Endodermal cell (in vitro differentiated cells): ENCODE measurements around the gene TARS1. TPM values are rescaled to one million over a fixed set of nuclear protein-coding genes. Genes with fewer than 3 reads are reported as not detected.

ENCODE experiments used
- DNase-seq: peaks from one replicate; pipeline ENCODE4 v3.0.0-alpha.2; 2017
- H3K27ac ChIP-seq: 2 replicates; pipeline ENCODE4 v1.5.1; 2013; ENCODE audit warnings: mild to moderate bottlenecking, low read depth, low read length, moderate library complexity
- H3K27me3 ChIP-seq: 2 replicates; pipeline ENCODE4 v1.6.1; 2013; ENCODE audit warnings: mild to moderate bottlenecking, low read length, moderate library complexity; ENCODE audit not compliant: insufficient read depth, control insufficient read depth, poor library complexity, severe bottlenecking
- H3K36me3 ChIP-seq: 2 replicates; pipeline ENCODE4 v1.7.0; 2013; ENCODE audit warnings: mild to moderate bottlenecking, low read length, moderate library complexity; ENCODE audit not compliant: control insufficient read depth, insufficient read depth
- H3K4me1 ChIP-seq: one replicate; pipeline ENCODE4 v1.7.0; 2013; ENCODE audit warnings: low read length; ENCODE audit not compliant: control insufficient read depth, insufficient read depth
- H3K4me3 ChIP-seq: 2 replicates; pipeline ENCODE4 v1.5.1; 2013; ENCODE audit warnings: mild to moderate bottlenecking, low read length, moderate library complexity
- H3K9ac ChIP-seq: 2 replicates; pipeline ENCODE4 v1.6.1; 2013; ENCODE audit warnings: mild to moderate bottlenecking, low read length, moderate library complexity; ENCODE audit not compliant: poor library complexity, severe bottlenecking; ENCODE audit errors: extremely low read depth
- H3K9me3 ChIP-seq: 2 replicates; pipeline ENCODE4 v1.6.1; 2013; ENCODE audit warnings: mild to moderate bottlenecking, low read length, moderate library complexity; ENCODE audit not compliant: control insufficient read depth
- H3K27ac Mint-ChIP-seq: 2 replicates; pipeline ENCODE4 v1.8.0; 2020; ENCODE audit warnings: mixed read lengths
- H3K27me3 Mint-ChIP-seq: 2 replicates; pipeline ENCODE4 v1.8.0; 2021; ENCODE audit warnings: mild to moderate bottlenecking, mixed read lengths; ENCODE audit not compliant: insufficient read depth
- H3K36me3 Mint-ChIP-seq: 2 replicates; pipeline ENCODE4 v1.8.0; 2020; ENCODE audit warnings: low read depth, mixed read lengths
- H3K4me1 Mint-ChIP-seq: 2 replicates; pipeline ENCODE4 v1.8.0; 2020; ENCODE audit warnings: mixed read lengths
- H3K4me3 Mint-ChIP-seq: 2 replicates; pipeline ENCODE4 v1.8.0; 2020; ENCODE audit warnings: mild to moderate bottlenecking, moderate library complexity, mixed read lengths
- H3K9me3 Mint-ChIP-seq: 2 replicates; pipeline ENCODE4 v1.8.0; 2020; ENCODE audit warnings: mild to moderate bottlenecking, mixed read lengths
- WGBS, 2 experiments: methylation state at CpG; one replicate each; pipeline versions ENCODE4 v1.1.5 to v1.1.7; 2013; ENCODE audit warnings: missing lambda C conversion rate in 2 of 2, mixed read lengths in 1 of 2; ENCODE audit not compliant: insufficient coverage in 1 of 2, insufficient read length in 1 of 2; 5-methylcytosine and 5-hydroxymethylcytosine counted together
- total RNA-seq, 2 donors: library from RNA; stranded (reverse); fragmentation: NEBNext Ultra II Directional in 1 of 2; extraction: Animal tissue kit (Norgen Biotek cat#: 25700) in 1 of 2; gene quantifications; 2 replicates in 1 of 2; 3 replicates in 1 of 2; pipeline ENCODE4 v1.2.1, GENCODE V29; 2021
- TF ChIP-seq, protein P1 (sequence below): fragments of 200-600 bp; sonication (generic); conservative IDR thresholded peaks from 2 replicates; pipeline ENCODE4 v1.5.0; 2021; ENCODE audit warnings: antibody characterized with exemption, mild to moderate bottlenecking

TARS1 gene
- total RNA-seq, 2 donors from 2014 or later: 143 to 179 TPM

DNA sequence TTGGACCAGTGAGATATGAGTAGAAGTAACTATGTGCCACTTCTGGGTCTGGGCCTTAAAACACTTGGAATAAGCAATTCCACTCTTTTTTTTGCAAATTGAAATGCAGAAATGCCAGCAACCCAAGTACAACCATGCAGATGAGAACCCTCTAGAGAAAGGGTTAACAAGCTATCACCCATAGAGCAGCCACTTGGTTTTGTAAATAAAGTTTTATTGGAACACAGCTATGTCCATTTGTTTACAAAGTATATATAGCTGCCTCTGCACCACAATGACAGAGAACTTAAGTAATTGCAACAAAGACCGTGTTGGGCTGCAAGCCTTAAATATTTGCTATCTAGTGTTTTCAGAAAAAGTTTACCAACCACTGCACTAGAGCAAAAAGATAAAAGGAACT is 9.8 kb upstream of the TARS1 start:
- peaks cover 3% of the 10 kb centered on the region for H3K4me1 Mint-ChIP-seq
- no peaks in the 10 kb centered on the region for H3K27me3 Mint-ChIP-seq
- Histone ChIP-seq H3K9me3 (no peaks in the 10 kb centered on the region), H3K27ac (no peak overlapping the region), H3K4me1 (no peaks in the 10 kb centered on the region), H3K27me3 (no peaks in the 10 kb centered on the region), H3K9ac (no peak overlapping the region), H3K36me3 (no peaks in the 10 kb centered on the region), H3K4me3 (no peak overlapping the region)
- no peak overlapping the region for H3K4me3 Mint-ChIP-seq
- WGBS, 2 experiments: 94 to 100% methylated on average over 1 of the region's 1 CpG
- no peaks in the 10 kb centered on the region for H3K36me3 Mint-ChIP-seq
- TF ChIP-seq, protein P1, sequence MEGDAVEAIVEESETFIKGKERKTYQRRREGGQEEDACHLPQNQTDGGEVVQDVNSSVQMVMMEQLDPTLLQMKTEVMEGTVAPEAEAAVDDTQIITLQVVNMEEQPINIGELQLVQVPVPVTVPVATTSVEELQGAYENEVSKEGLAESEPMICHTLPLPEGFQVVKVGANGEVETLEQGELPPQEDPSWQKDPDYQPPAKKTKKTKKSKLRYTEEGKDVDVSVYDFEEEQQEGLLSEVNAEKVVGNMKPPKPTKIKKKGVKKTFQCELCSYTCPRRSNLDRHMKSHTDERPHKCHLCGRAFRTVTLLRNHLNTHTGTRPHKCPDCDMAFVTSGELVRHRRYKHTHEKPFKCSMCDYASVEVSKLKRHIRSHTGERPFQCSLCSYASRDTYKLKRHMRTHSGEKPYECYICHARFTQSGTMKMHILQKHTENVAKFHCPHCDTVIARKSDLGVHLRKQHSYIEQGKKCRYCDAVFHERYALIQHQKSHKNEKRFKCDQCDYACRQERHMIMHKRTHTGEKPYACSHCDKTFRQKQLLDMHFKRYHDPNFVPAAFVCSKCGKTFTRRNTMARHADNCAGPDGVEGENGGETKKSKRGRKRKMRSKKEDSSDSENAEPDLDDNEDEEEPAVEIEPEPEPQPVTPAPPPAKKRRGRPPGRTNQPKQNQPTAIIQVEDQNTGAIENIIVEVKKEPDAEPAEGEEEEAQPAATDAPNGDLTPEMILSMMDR: no peak
- no peak overlapping the region for H3K27ac Mint-ChIP-seq
- DNase-seq: no peak
- H3K9me3 Mint-ChIP-seq: peaks cover 11% of the 10 kb centered on the region

DNA sequence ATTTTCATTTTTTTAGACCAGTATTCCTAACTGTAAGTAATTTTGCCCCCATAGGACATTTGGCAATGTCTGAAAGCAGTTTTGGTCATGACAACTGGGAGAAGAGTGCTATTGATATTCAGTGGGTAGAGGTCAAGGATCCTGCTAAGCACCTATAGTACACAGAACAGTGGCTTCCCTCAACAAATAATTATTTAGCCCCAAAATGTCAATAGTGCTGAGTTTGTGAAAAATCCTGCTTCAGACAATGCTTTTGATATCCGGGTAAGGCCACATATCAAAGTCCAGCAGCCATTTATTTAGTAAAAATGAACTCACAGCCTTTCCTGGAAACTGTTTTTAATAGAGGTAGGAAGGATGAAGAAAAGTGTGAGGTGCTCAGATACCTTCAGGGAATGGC is 8.1 kb upstream of the TARS1 start:
- Mint-ChIP-seq H3K4me1 (peaks cover 3% of the 10 kb centered on the region), H3K9me3 (peaks cover 12% of the 10 kb centered on the region), H3K27ac (no peak overlapping the region), H3K27me3 (no peaks in the 10 kb centered on the region), H3K36me3 (no peaks in the 10 kb centered on the region), H3K4me3 (no peak overlapping the region)
- no peak overlapping the region for H3K9ac ChIP-seq
- TF ChIP-seq, protein P1: no peak
- no peaks in the 10 kb centered on the region for H3K36me3 ChIP-seq
- no peak overlapping the region for H3K4me3 ChIP-seq
- no peak for DNase-seq
- WGBS, 2 experiments: 71 to 92% methylated on average over 1 of the region's 1 CpG
- H3K4me1 ChIP-seq: no peaks in the 10 kb centered on the region
- H3K9me3 ChIP-seq: no peaks in the 10 kb centered on the region
- H3K27ac ChIP-seq: no peak overlapping the region
- H3K27me3 ChIP-seq: no peaks in the 10 kb centered on the region

GRCh38 chr5:33433303-33434240 is 7.2 kb upstream of the TARS1 start:
- WGBS, 2 experiments: 86 to 100% methylated on average over 2 to 4 of the region's 4 CpGs
- Histone ChIP-seq H3K4me3 (no peak overlapping the region), H3K4me1 (no peaks in the 10 kb centered on the region), H3K9me3 (no peaks in the 10 kb centered on the region), H3K27ac (no peak overlapping the region), H3K27me3 (no peaks in the 10 kb centered on the region), H3K36me3 (no peaks in the 10 kb centered on the region), H3K9ac (no peak overlapping the region)
- no peak overlapping the region for H3K4me3 Mint-ChIP-seq
- TF ChIP-seq, protein P1: no peak
- peaks cover 12% of the 10 kb centered on the region for H3K9me3 Mint-ChIP-seq
- no peaks in the 10 kb centered on the region for H3K27me3 Mint-ChIP-seq
- no peak for DNase-seq
- H3K4me1 Mint-ChIP-seq: peaks cover 3% of the 10 kb centered on the region
- no peaks in the 10 kb centered on the region for H3K36me3 Mint-ChIP-seq
- no peak overlapping the region for H3K27ac Mint-ChIP-seq
